K562 (cell line): ENCODE results near the gene MYL4. TPM values are rescaled to one million over a fixed set of nuclear protein-coding genes. Genes with fewer than 3 reads are reported as not detected.

Experiments used
- BRD9 ChIP-seq: fragments of 450-650 bp; IDR thresholded peaks from 2 replicates; pipeline ENCODE4 v1.6.1; 2018; ENCODE audit warnings: low read depth; ENCODE audit not compliant: partially characterized antibody
- DACH1 ChIP-seq: fragments of 450-650 bp; IDR thresholded peaks from 2 replicates; pipeline ENCODE4 v1.6.1; 2018; ENCODE audit not compliant: partially characterized antibody
- DEAF1 ChIP-seq: fragments of 450-650 bp; formaldehyde crosslinking; IDR thresholded peaks from 2 replicates; pipeline ENCODE4 v1.4.0; 2020; ENCODE audit warnings: mild to moderate bottlenecking, moderate library complexity
- HDAC8 ChIP-seq: fragments of 450-650 bp; IDR thresholded peaks from 2 replicates; pipeline ENCODE4 v1.6.1; 2016; ENCODE audit warnings: mild to moderate bottlenecking, missing genetic modification characterization, moderate library complexity, missing compliant biosample characterization
- KDM1A ChIP-seq, 2 experiments: fragments of 450-650 bp; IDR thresholded peaks; 2 replicates each; pipeline ENCODE4 v1.6.1; 2016; ENCODE audit warnings: mild to moderate bottlenecking in 2 of 2
- MBD2 ChIP-seq: sonication (generic); IDR thresholded peaks from 2 replicates; pipeline ENCODE4 v1.6.1; 2016; ENCODE audit warnings: low read depth, borderline replicate concordance
- MEIS2 ChIP-seq: fragments of 450-650 bp; IDR thresholded peaks from 2 replicates; pipeline ENCODE4 v1.6.1; 2014; ENCODE audit warnings: mild to moderate bottlenecking; ENCODE audit not compliant: partially characterized antibody
- NR2C2 ChIP-seq, 2 experiments: fragments of 200-800 bp in 1 of 2; sonication (Bioruptor generic) in 1 of 2; sonication (generic) in 1 of 2; formaldehyde crosslinking in 1 of 2; IDR thresholded peaks; 2 replicates each; pipeline versions ENCODE4 v1.6.1 to v1.8.0; 2016 to 2022; ENCODE audit warnings: mild to moderate bottlenecking in 1 of 2, missing compliant biosample characterization in 1 of 2, missing genetic modification characterization in 1 of 2, missing genetic modification reagents in 1 of 2
- PBX2 ChIP-seq, 2 experiments: IDR thresholded peaks in 1 of 2; conservative IDR thresholded peaks in 1 of 2; 2 replicates each; pipeline ENCODE4 v1.6.1; 2016; ENCODE audit warnings: low read depth in 2 of 2, mild to moderate bottlenecking in 1 of 2, missing compliant biosample characterization in 1 of 2, missing genetic modification characterization in 1 of 2, moderate library complexity in 1 of 2
- PHF21A ChIP-seq: fragments of 450-650 bp; IDR thresholded peaks from 2 replicates; pipeline ENCODE4 v1.6.1; 2017; ENCODE audit warnings: low read depth, borderline replicate concordance
- RAD21 ChIP-seq, 2 experiments: fragments of 250-450 bp in 1 of 2; fragments of 450-650 bp in 1 of 2; sonication (Bioruptor Pico) in 1 of 2; formaldehyde crosslinking in 1 of 2; IDR thresholded peaks in 1 of 2; conservative IDR thresholded peaks in 1 of 2; 2 replicates each; pipeline versions ENCODE4 v1.4.0 to v1.8.0; 2020 to 2022; ENCODE audit warnings: mild to moderate bottlenecking in 2 of 2, moderate library complexity in 1 of 2
- ZBED1 ChIP-seq: IDR thresholded peaks from 2 replicates; pipeline ENCODE4 v1.6.1; 2014
- ZBTB7A ChIP-seq: IDR thresholded peaks from 2 replicates; pipeline ENCODE4 v1.6.1; 2011; ENCODE audit warnings: low read depth, mild to moderate bottlenecking, low read length, moderate library complexity, borderline replicate concordance; ENCODE audit not compliant: control insufficient read depth
- ZBTB9 ChIP-seq: fragments of 450-650 bp; formaldehyde crosslinking; IDR thresholded peaks from 2 replicates; pipeline ENCODE4 v1.4.0; 2020; ENCODE audit warnings: mild to moderate bottlenecking, moderate library complexity
- ZMIZ1 ChIP-seq, 2 experiments: fragments of 150-350 bp in 1 of 2; IDR thresholded peaks; 2 replicates each; pipeline ENCODE4 v1.6.1; 2012 to 2016; ENCODE audit warnings: low read depth in 2 of 2, low read length in 2 of 2, mild to moderate bottlenecking in 1 of 2, moderate library complexity in 1 of 2
- ZNF644 ChIP-seq: fragments of 200-800 bp; sonication (Bioruptor generic); IDR thresholded peaks from 2 replicates; pipeline ENCODE4 v1.6.1; 2016; ENCODE audit warnings: low read depth, missing genetic modification characterization, missing compliant biosample characterization
- ZSCAN32 ChIP-seq: fragments of 450-650 bp; formaldehyde crosslinking; IDR thresholded peaks from 2 replicates; pipeline ENCODE4 v1.4.0; 2020; ENCODE audit warnings: mild to moderate bottlenecking, moderate library complexity
- polyA plus RNA-seq, 8 experiments: library from polyadenylated mRNA; depleted of rRNA in 4 of 8; stranded (reverse) in 5 of 8; unstranded in 3 of 8; fragments of >200 nt; fragmentation: Nextera tagmentation in 2 of 8; fragmentation: Illumina TruSeq in 1 of 8; extraction: Ambion mirVana in 2 of 8; extraction: Trizol in 1 of 8; gene quantifications; 2 replicates each; pipeline versions ENCODE4 v1.2.1 to v1.2.3, GENCODE V29; 2011 to 2014; ENCODE audit warnings: inconsistent platforms in 1 of 8, missing spikeins in 1 of 8
- total RNA-seq, 7 experiments: library from RNA; depleted of rRNA in 6 of 7; stranded (reverse); fragments of >200 nt in 6 of 7; fragmentation: Illumina TruSeq in 2 of 7; extraction: Trizol in 2 of 7; gene quantifications; 2 replicates each; pipeline versions ENCODE4 v1.2.1 to v1.2.3, GENCODE V29; 2011 to 2021; ENCODE audit warnings: low replicate concordance in 1 of 7

The MYL4 gene
- total and polyA plus RNA-seq, 9 of the 15 experiments (the other 6 are each of a cell fraction or from before 2014, with no cell fraction given): 117 to 423 (median 221) TPM

- no peak for TF ChIP-seq BRD9
- TF ChIP-seq ZBTB7A: peak; percentile 49; the same call in 1 of the 2 replicates
- no peak for TF ChIP-seq ZNF644
- TF ChIP-seq ZBTB9: peak; percentile 75; the same call in 1 of the 2 replicates
- TF ChIP-seq ZBED1: no peak
- TF ChIP-seq ZMIZ1 (IDR thresholded peaks at IDR 0.05; ENCODE audit: low read depth in 2 of 2, low read length in 2 of 2): peak in 1 of 2 experiments; percentile 78; a peak in 2 of 4 replicates
- peak; percentile 38; the same call in 1 of the 2 replicates for TF ChIP-seq PBX2 (CRISPR knock-in tag; IDR thresholded peaks at IDR 0.05; ENCODE audit: low read depth)
- peak; percentile 91 for TF ChIP-seq PBX2 (tag; conservative IDR thresholded peaks at IDR 0.05; ENCODE audit: low read depth)
- TF ChIP-seq KDM1A (IDR thresholded peaks at IDR 0.05): peak; percentile 90 to 91
- TF ChIP-seq ZSCAN32 (CRISPR knock-in tag): 0 out of 2 replicates have a peak, but pooled peaks have one; percentile 34
- TF ChIP-seq MBD2: peak; percentile 65; the same call in 1 of the 2 replicates
- peak; percentile 72; the same call in 1 of the 2 replicates for TF ChIP-seq PHF21A
- TF ChIP-seq DACH1: peak; percentile 59
- 0 out of 4 replicates have a peak, but pooled peaks of 1 of the 2 experiments have one; percentile 13 for TF ChIP-seq RAD21 (CRISPR knock-in tag; conservative IDR thresholded peaks at IDR 0.05 in 1 of 2, IDR thresholded peaks at IDR 0.05 in 1 of 2)
- TF ChIP-seq HDAC8: no peak
- TF ChIP-seq MEIS2: peak; percentile 99
- TF ChIP-seq NR2C2 (CRISPR knock-in tag; IDR thresholded peaks at IDR 0.05): peak; percentile 93
- TF ChIP-seq NR2C2 (tag; IDR thresholded peaks at IDR 0.05): peak; percentile 97
- TF ChIP-seq DEAF1: 0 out of 2 replicates have a peak, but pooled peaks have one; percentile 25
Measured at GRCh38 chr17:47265983-47266541, 56.9 kb downstream of the MYL4 start (continued).
